Fibroblast of skin of abdomen (primary cell): ENCODE data around the gene PTPRT.

Experiments used
- DNase-seq: peaks from one replicate; pipeline ENCODE4 v3.0.0-alpha.2; 2013

Gene PTPRT

GRCh38 chr20:42443200-42443599, 746.5 kb downstream of the PTPRT start:
- DNase-seq: no peak

GRCh38 chr20:42442716-42443115, 747.0 kb downstream of the PTPRT start:
- DNase-seq: no peak

DNA sequence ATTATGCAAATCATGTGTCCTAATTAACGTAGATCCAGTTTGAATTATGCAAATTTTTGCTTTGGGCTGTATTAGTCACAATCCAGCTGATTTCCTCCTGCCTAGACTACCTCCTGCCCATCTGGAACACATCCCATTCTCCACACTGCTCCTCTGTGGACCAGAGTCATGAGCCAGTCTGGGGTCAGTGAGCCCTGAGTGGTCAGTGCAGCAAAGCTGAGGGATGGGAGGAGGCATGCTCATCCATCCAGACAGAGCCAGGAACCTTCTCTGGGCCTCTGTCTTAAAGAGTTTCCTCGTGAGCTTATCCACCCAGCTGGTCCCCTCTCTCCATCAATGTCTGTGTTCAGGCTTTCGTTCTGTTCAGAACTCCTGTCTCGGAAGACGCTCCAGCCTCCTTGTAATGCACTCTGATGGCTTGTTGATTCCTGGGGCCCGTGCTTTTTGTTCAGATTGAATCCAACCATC, 747.8 kb downstream of the PTPRT start:
- DNase-seq: no peak

DNA sequence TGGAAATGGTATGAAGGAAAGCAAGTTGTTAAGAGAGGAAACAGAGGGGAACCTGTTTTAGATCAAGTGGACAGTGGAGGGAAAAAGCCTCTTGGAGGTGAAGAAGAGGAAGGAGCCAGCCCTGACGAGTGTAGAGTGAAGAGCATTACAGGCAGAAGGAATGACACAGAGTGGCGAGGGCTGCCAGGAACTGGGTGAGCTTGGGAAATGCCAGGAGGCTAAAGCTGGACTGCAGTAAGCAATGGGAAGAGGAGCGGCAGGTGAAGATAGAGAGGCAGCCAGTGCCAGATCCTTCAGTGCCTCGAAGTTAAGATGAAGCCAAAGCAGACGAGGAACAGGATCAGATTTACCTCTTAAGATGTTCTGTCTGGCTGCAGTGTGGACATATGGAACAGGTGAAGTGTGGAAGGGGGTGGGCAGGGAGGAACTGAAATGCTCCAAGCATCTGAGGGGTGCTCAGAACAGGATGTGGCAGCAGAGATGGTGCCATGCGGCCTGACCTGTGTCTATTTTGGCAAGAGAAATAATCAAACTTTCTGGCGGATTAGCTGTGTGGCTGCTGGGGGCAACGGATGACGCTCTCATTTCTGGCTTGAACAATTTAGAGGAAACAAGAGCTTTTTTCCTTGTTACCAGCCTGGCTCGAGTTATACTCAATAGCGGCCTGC, 748.4 kb downstream of the PTPRT start:
- no peak for DNase-seq

DNA sequence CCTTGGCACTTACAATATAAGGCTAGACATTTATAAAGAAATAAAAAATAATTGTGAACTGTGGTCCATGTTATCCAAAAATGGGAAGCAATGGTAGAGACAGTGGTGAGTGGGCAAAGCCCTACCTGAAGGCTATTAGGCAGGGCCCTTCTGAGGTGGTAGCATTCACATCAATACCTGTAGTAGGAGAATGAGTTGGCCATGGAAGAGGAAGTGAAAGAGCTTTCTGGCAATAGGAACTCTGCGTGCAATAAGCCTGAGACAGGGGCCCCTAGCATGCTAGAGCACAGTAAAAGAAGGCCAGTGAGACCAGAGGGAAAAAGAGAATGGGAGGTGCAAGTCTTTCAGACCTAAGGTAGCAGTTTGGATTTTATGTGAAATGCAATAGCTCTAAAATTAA, 754.5 kb downstream of the PTPRT start:
- DNase-seq: no peak

- no peak for DNase-seq
Observed at GRCh38 chr20:42432496-42433334, 757.0 kb downstream of the PTPRT start.

DNA sequence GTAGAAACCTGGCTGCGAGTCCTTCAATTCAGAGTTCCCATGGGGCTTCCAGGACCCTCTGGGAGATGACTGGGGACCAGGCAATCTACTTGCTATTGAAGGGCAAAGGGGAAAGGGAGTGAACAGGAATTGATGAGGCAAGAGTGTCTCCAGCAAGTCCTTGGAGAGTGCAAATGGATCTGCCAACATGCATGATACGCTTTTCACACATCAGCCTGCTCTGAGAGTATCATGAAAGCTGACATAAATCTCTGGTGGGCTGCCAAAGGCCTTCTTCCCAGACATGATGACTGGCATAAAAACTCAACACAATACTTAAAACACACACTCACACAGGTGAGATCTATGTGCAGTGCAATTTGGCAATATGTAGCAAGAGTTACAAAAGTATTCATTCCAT, 759.1 kb downstream of the PTPRT start:
- DNase-seq: no peak

DNA sequence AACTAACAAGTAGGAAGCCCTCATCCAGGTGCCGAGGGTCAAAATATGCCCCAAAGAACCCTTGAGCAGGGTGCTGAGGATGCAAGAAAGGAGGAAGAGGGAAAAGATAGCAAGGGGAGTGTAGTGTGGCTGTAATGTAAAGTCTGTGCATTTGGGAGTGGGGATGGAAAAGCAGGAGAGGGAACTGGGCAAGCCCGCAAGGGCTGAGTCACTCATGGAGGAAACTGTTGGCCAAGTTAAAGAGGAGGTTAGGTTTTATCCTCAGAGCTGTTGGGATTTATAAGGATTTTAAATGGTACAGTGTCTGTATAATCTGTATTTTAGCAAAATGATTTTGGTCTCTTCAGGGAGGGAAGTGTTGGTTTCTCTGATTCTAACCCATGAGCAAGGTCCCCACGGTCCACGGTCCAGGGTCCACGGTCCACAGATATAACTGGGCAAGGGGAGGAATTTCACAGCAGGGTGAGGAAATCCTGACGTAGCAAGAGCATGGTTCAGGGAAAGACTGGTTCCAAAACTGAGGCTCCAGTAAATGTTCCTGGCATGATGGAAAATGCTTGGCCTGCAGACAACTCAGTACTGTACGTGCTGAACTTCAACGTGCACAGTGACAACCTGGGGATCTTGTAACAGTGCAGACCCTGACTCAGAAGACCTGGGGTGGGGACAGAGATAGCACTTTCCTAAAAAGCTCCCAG, 759.8 kb downstream of the PTPRT start:
- no peak for DNase-seq

- DNase-seq: no peak
Observed at GRCh38 chr20:42419814-42420532, 769.7 kb downstream of the PTPRT start.

- DNase-seq: no peak
Observed at GRCh38 chr20:42406826-42407225, 782.9 kb downstream of the PTPRT start.

DNA sequence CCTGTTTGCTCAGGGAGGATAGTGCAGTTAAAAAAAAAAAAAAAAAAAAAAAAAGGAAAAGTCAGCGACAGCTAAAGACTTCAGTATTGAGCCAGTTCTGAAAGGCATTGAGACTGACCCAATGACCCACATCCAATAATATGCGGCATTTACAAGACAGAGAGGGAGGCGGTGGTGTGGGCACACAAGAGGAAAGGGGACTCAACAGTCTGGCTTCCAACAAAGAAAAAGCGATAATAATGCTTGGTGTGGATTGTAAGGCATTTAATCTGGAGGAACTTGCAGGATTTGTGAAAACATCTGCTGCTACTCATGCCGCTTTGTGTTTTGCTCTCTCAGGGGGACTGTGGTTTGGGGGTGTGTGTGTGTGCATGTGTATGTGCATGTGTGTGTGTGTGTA, 787.3 kb downstream of the PTPRT start:
- DNase-seq: no peak

- DNase-seq: no peak
Observed at GRCh38 chr20:42401613-42402012, 788.1 kb downstream of the PTPRT start.

GRCh38 chr20:42399802-42400201, 789.9 kb downstream of the PTPRT start:
- no peak for DNase-seq

DNA sequence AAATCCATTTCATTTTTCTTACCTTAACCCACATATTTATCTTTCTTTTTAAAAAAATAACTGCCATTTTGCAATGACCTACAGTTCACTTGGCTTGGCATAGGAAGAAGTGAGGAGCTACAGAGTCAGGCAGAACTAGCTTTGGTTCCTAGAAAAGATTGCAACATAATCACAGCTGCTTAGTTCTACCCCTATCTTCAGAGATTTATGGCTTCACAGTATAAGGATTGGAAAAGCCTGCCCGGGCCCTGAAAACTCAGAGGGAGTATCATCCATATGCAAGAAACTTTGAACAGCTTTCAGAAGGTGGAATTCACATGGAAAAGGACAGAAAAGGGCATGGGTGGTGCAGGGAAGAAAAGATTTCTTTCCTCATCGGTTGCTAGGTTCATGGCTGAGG, 797.3 kb downstream of the PTPRT start:
- no peak for DNase-seq

GRCh38 chr20:42391807-42392206, 797.9 kb downstream of the PTPRT start:
- DNase-seq: no peak

DNA sequence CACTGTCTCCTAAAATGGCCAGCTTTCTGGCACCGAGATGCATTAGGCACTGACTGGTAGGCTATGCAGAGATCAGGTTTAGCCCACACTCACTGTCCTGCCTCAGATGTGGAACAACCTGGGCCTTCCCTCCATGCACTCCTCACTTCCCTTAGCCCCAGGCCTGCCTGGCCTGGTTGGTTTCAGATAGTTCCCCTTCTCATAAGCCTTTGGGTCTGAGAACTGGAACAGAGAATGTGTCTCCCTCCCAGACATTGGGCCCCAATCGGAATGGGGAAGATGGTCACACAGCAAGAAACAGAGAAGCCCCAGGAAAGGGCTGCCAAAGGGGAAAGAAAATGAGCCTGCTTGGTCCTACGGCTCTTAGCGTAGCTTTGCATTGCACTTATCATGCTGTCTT, 809.4 kb downstream of the PTPRT start:
- DNase-seq: no peak

DNA sequence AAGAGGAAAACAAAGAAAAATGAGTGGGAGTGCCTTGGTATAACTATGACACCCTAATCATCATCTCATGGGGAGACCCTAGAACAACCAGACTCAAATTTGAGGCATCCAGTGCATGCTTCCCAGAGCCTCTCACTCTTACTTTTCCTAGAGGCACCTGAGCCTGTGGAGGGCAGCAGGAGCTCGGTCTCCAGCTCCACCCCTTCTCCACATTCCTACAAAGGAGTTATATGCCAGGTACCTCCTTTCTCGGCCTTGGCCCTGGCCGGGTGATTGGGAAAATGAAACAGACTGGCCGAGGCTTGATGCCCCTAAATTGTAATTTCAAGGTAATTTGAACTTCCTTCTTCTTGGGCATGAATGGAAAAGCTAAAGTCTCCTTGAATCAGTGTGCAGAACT, 810.3 kb downstream of the PTPRT start:
- no peak for DNase-seq

DNA sequence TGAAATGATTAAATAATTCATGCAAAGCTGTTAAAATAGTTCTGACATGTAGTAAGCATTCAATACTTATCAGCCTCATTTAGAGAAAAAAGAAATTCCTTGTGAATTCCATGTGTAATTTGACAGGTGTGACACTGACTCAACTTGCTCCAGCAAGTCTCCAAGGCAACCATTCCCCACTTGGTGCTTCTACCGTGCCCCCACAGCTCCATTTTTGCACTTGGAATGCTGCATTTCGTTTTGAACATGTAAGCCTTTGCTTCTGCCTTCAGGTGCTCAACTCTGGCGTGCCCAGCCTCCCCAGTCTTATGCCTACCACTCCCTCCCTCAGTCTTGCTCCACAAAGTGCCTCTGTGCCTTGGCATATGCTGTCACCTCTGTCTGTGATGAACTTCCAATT, 810.9 kb downstream of the PTPRT start:
- no peak for DNase-seq

GRCh38 chr20:42376131-42376530, 813.6 kb downstream of the PTPRT start:
- DNase-seq: no peak

GRCh38 chr20:42373049-42373448, 816.7 kb downstream of the PTPRT start:
- no peak for DNase-seq

- DNase-seq: no peak
Observed at GRCh38 chr20:42370075-42370474, 819.6 kb downstream of the PTPRT start.

GRCh38 chr20:42368910-42369309, 820.8 kb downstream of the PTPRT start:
- no peak for DNase-seq

DNA sequence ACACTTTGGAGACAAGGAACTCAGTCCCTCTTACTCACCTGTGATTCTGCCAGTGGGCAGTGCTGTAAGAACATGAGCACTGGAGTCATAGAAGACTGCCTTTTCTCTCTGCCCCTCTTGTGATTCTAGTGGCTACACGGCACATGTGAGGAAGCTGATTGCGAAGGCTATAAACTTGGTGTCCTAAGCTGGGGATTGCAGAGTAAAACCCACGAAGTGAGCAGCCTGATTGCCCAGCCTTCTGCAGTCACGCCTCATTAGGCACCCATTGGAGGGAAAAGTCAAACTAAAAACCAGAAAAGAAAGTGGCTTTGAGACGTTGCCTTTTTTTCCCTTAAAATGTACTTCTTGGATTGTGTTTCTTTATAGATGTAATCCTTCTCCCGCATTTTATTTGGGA, 823.1 kb downstream of the PTPRT start:
- DNase-seq: no peak
